Thymus (tissue), 11 donors: Measurements from ENCODE around the gene MMP2. TPM values are rescaled to one million over a fixed set of nuclear protein-coding genes. Genes with fewer than 3 reads are reported as not detected.

ENCODE experiments used
- DNase-seq, 9 donors: peaks; one replicate each; pipeline ENCODE4 v3.0.0-alpha.2; 2013; ENCODE audit warnings: low spot score in 9 of 9, low read depth in 6 of 9, missing footprints in 1 of 9
- H3K27ac ChIP-seq, 2 donors: one replicate each; pipeline ENCODE4 v1.5.1; 2013; ENCODE audit warnings: control low read depth in 1 of 2, low read depth in 1 of 2, low read length in 1 of 2, mild to moderate bottlenecking in 1 of 2, moderate library complexity in 1 of 2
- H3K27me3 ChIP-seq, 2 donors: one replicate each; pipeline ENCODE4 v1.5.1; 2013; ENCODE audit warnings: low read length in 1 of 2; ENCODE audit not compliant: control insufficient read depth in 2 of 2, insufficient read depth in 1 of 2
- H3K36me3 ChIP-seq, 2 donors: one replicate each; pipeline ENCODE4 v1.5.1; 2013; ENCODE audit warnings: low read length in 1 of 2, mild to moderate bottlenecking in 1 of 2, moderate library complexity in 1 of 2; ENCODE audit not compliant: control insufficient read depth in 2 of 2, insufficient read depth in 2 of 2
- H3K4me1 ChIP-seq, 2 donors: one replicate each; pipeline ENCODE4 v1.5.1; 2013; ENCODE audit warnings: low read length in 2 of 2; ENCODE audit not compliant: control insufficient read depth in 2 of 2, insufficient read depth in 2 of 2
- H3K4me3 ChIP-seq, 2 donors: one replicate each; pipeline ENCODE4 v1.5.1; 2013; ENCODE audit warnings: low read length in 2 of 2, control low read depth in 1 of 2, mild to moderate bottlenecking in 1 of 2
- H3K9me3 ChIP-seq, 2 donors: one replicate each; pipeline ENCODE4 v1.5.1; 2013; ENCODE audit warnings: low read length in 1 of 2, mild to moderate bottlenecking in 1 of 2; ENCODE audit not compliant: control insufficient read depth in 2 of 2, insufficient read depth in 1 of 2
- WGBS: extraction: QIAGEN DNeasy Blood & Tissue Kit; methylation state at CpG from one replicate; pipeline ENCODE4 v1.1.7; 2013; 5-methylcytosine and 5-hydroxymethylcytosine counted together
- polyA plus RNA-seq: library from polyadenylated mRNA; stranded (reverse); fragments of 200-250 nt; gene quantifications from one replicate; pipeline ENCODE4 v1.2.3, GENCODE V29; 2013
- total RNA-seq: library from RNA; stranded (reverse); fragments of 120-200 nt; gene quantifications from one replicate; pipeline ENCODE4 v1.2.4, GENCODE V29; 2013
- donor health status: healthy.

Gene MMP2
- total and polyA plus RNA-seq, 2 donors, result 8.5 to 14.3 TPM

DNA sequence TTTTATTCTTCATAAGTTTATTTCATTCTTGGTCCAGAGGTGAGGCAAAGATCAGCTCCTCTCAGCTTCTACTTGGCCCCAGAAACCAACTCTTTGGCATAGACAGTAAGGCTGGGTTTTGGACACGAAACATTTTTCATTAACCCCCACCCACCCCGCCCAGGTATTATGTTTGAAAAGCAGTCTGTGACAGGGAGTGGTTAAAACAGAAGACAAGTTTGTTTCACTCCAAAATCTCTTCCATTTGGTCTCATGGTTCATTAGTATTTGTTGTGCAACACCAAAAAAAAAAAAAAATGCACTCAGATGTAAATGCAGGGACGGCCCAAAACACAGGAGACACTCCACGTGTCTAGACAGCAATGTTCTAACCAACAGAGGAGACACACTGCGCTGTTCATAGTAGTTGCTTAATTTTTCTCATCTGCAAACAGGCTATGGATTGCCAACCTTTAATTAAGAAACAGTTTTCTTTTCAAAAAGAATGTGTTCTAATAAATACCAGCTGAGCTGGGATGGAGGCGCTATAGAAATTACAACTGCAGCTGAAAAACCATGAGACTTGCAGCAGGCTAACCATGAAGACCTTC is 39.8 kb upstream of the MMP2 start:
- H3K27ac ChIP-seq, result no peak overlapping the region
- no peak for DNase-seq
- no peak overlapping the region for H3K4me3 ChIP-seq
- H3K27me3 ChIP-seq, result no peaks in the 10 kb centered on the region
- H3K36me3 ChIP-seq, result no peaks in the 10 kb centered on the region
- no peaks in the 10 kb centered on the region for H3K4me1 ChIP-seq
- WGBS, result 93% methylated on average over 6 of the region's 6 CpGs
- H3K9me3 ChIP-seq, result no peaks in the 10 kb centered on the region

DNA sequence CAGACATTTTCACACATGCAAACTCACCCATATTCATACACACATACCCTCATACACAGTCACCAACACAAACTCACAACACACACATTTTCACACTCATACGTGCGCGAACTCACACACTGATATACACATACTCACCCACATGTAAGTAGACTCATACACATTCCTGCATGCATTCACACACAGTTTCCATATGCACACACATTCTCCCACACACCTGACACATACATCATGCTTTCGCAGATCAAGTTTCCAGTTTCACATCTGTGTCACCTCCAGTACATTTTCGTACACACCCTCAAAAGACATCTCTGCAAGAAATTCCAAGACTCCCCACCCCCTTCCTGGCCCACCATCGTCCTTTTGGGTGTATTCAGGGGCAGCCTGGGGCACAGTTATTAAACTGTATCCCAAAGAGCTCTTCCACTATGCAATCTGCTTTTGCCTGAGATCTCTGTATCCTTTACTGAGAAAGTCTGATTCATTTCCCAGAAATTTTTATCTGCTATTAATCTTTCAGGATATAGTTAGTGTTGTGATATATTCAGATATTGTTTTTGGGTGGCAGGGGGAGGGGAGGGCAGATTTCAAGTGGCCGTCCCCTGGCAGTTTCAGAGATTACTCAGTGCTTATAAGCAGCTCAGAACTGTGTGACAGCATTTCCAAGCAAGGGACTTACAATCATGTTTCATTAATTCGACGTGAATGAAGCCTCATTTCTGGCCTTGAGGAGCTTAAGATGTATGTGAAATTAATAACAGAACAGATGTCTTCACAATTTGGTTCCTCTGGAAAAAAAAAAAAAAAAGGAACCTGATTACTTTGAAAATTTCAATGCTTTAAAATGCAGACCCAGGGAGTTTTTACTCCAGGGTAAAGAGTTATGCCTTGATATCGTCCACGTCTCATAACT is 35.3 kb upstream of the MMP2 start:
- WGBS, result 87% methylated on average over 11 of the region's 11 CpGs
- no peaks in the 10 kb centered on the region for H3K9me3 ChIP-seq
- H3K27me3 ChIP-seq, result no peaks in the 10 kb centered on the region
- no peak for DNase-seq
- H3K27ac ChIP-seq, result no peak overlapping the region
- no peaks in the 10 kb centered on the region for H3K36me3 ChIP-seq
- no peak overlapping the region for H3K4me3 ChIP-seq
- no peaks in the 10 kb centered on the region for H3K4me1 ChIP-seq

DNA sequence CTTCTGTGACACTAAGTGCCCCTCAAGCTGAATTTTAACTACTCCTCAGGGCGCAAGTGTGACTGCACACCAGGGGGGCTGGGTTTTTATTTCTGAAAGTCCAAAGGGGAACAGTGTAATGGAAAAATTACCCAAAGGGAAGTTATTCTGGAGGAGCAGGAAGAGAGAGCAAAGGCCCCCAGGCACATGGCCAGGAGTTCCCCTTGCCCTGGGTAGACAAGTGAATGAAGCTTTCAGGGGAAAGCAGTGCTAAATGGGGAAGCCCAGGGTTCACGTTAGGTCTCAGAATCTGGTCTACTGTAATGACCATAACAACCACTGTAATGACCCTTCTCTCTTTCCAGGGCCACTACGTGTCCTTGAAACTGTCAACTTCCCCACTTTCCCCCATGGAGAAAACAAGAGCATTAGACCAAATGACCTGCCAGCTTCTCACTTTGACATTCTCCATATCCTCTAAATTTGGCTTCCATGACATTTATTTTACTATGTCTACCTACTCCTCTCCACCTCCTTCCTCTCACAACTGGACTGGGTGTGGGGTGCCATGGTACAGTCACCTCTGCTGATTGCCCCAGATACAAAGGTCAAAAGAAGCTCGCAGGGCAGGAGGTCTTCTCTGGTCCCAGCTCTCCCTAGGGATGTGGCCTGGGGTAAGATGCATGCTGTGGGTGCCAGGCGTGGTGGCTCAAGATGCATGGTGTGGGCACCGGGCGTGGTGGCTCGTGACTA is 34.1 kb upstream of the MMP2 start:
- H3K9me3 ChIP-seq, result no peaks in the 10 kb centered on the region
- H3K36me3 ChIP-seq, result no peaks in the 10 kb centered on the region
- no peaks in the 10 kb centered on the region for H3K4me1 ChIP-seq
- no peak overlapping the region for H3K4me3 ChIP-seq
- peak in 1 of 9 donors; percentile 31 for DNase-seq
- no peak overlapping the region for H3K27ac ChIP-seq
- H3K27me3 ChIP-seq, result no peaks in the 10 kb centered on the region
- 87% methylated on average over 8 of the region's 8 CpGs for WGBS

DNA sequence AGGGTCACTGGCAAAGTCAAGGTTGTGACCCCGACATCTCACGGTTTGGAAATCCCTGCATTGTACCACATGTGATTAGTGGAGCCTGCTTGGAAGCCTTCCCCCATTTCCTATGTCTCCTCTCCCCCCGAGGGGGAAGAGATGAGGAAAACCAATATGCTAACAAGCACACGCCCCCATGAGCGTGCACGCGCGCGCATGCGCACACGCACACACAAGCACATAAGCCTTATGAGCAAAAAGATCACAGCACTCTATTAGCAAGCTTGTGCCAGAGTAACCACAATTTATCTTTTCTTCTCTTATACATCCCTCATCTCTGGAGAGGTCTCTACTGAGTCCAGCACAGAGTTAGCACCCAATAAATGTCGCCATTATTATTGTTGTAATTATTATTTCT is 31.8 kb upstream of the MMP2 start:
- no peaks in the 10 kb centered on the region for H3K27me3 ChIP-seq
- H3K36me3 ChIP-seq, result no peaks in the 10 kb centered on the region
- WGBS, result 98% methylated on average over 12 of the region's 12 CpGs
- H3K27ac ChIP-seq, result no peak overlapping the region
- H3K4me1 ChIP-seq, result no peaks in the 10 kb centered on the region
- no peaks in the 10 kb centered on the region for H3K9me3 ChIP-seq
- no peak for DNase-seq
- H3K4me3 ChIP-seq, result no peak overlapping the region

DNA sequence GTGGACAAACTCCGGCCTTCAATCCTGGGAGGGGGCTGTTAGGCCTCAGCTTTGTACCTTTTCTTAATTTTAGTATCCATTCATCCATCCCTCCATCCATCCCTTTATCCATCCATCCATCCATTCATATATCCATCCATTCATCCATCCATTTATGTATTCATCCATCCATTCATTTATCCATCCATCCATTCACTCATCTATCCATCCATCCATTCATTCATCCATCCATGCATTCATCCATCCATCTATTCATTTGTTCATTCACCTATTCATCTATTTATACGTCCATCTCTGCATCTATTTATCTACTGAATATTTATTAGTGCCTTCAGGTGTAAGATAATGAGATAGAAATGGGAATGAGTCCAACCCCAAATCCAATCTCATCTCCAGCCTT is 26.0 kb upstream of the MMP2 start:
- no peaks in the 10 kb centered on the region for H3K4me1 ChIP-seq
- H3K27ac ChIP-seq, result no peak overlapping the region
- 94% methylated on average over 2 of the region's 2 CpGs for WGBS
- no peaks in the 10 kb centered on the region for H3K9me3 ChIP-seq
- no peak overlapping the region for H3K4me3 ChIP-seq
- no peak for DNase-seq
- no peaks in the 10 kb centered on the region for H3K36me3 ChIP-seq
- no peaks in the 10 kb centered on the region for H3K27me3 ChIP-seq

DNA sequence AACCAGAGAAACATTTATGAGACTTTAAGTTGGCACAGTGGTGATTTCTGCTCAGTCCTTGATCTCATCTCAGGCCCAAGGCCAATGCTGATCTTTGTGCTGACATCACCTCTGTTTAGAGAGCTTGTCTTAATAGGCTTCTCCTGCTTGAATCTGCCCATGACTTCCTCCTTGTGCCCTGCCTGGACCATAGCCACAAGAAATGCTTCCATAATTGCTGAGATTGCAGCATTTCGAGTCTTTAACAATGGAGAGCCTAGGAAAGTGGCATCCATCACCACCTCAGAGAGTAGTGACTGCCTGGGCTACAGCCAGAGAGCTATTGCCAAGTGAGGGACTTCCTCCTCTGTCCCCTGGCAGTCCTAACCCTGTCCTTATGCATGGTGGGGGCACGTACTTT is 25.1 kb upstream of the MMP2 start:
- whole genome bisulfite sequencing, result 84% methylated on average over 2 of the region's 2 CpGs
- H3K27ac ChIP-seq, result no peak overlapping the region
- no peaks in the 10 kb centered on the region for H3K36me3 ChIP-seq
- H3K27me3 ChIP-seq, result no peaks in the 10 kb centered on the region
- H3K4me1 ChIP-seq, result no peaks in the 10 kb centered on the region
- H3K9me3 ChIP-seq, result no peaks in the 10 kb centered on the region
- H3K4me3 ChIP-seq, result no peak overlapping the region
- DNase-seq, result no peak

DNA sequence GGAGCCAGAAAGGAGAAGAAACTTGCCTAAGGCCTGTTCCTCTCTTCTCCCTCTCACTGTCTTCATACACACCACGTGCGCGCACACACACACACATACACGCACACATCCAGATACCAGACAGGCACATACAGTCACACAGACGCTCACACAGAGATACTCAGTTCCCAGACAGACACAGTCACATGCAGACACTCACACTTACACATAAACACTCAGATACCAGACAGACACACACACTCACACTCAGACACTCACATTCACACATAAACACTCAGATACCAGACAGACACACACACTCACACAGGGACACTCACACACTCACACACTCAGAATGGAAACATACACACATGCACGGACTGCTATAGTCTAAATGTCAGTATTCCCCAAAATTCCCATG is 24.1 kb upstream of the MMP2 start:
- DNase-seq, result no peak
- H3K27me3 ChIP-seq, result no peaks in the 10 kb centered on the region
- no peak overlapping the region for H3K4me3 ChIP-seq
- 82% methylated on average over 6 of the region's 6 CpGs for WGBS
- H3K4me1 ChIP-seq, result no peaks in the 10 kb centered on the region
- H3K27ac ChIP-seq, result no peak overlapping the region
- H3K9me3 ChIP-seq, result no peaks in the 10 kb centered on the region
- no peaks in the 10 kb centered on the region for H3K36me3 ChIP-seq

DNA sequence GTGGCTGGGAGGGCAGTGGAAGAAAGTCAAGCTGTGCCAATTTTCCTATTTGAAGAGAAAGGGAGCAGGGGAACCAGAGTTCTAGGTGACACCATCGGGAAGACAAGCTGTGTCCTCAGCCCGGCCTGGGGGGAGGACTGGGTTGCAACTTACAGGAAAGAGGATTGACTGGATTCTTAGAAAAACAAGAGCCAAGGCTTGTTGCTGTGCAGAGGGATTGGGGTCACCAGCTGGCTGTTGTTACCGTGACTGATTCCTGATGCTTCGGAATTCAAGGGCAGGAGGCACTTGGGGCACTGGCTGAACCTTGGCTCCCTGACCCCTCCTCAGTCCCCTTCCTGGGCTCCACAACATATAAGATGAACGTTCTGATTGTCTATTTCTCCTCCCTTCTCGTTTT is 16.8 kb upstream of the MMP2 start:
- Histone ChIP-seq H3K27ac (no peak overlapping the region), H3K4me1 (no peaks in the 10 kb centered on the region), H3K27me3 (no peaks in the 10 kb centered on the region), H3K36me3 (no peaks in the 10 kb centered on the region), H3K9me3 (no peaks in the 10 kb centered on the region), H3K4me3 (no peak overlapping the region)
- no peak for DNase-seq
- 86% methylated on average over 6 of the region's 6 CpGs for WGBS

DNA sequence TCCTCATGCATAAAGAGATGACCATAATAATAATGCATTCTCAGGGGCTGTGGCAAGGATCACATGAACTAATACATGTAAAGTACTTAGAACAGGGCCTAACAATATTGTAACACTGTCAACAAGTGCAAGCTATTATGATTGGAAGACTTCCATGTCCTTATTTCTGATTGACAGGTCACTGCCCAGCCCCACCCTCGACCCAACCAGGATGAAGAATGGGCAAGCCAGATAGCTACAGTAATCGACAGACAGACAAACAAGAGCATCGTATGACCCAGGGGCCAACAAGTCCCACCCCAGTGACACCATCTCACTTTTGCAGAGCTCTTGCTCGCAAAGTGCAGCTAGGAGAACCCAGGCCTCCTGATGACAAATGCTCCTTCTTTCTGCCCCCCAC is 14.6 kb upstream of the MMP2 start:
- Histone ChIP-seq H3K4me1 (no peaks in the 10 kb centered on the region), H3K27ac (no peak overlapping the region)
- WGBS, result 75% methylated on average over 4 of the region's 4 CpGs

More for the DNA sequence above, 14.6 kb upstream of the MMP2 start:
- Histone ChIP-seq H3K4me3 (no peak overlapping the region), H3K36me3 (no peaks in the 10 kb centered on the region), H3K27me3 (no peaks in the 10 kb centered on the region), H3K9me3 (no peaks in the 10 kb centered on the region)
- no peak for DNase-seq
